ENCODE data around the gene SCAMP2. TPM values are rescaled to one million over a fixed set of nuclear protein-coding genes. Genes with fewer than 3 reads are reported as not detected.

The SCAMP2 gene
- total RNA-seq, 1 experiment from 2014 or later = 38.0 TPM

GRCh38 chr15:74839526-74840395 is 33.4 kb downstream of the SCAMP2 start:
- POLR2A ChIA-PET = interaction anchor here (1.1 kb wide), 1 partner anchor 80 kb away, joined by 3 read pairs; no protein-coding TSS in a partner anchor
- Mint-ChIP-seq H3K4me1 (peaks cover 26% of the 10 kb centered on the region), H3K36me3 (peaks cover 3% of the 10 kb centered on the region), H3K27ac (peak overlapping the region; percentile 19; the same call in 1 of the 2 replicates), H3K27me3 (ENCODE audit: low read depth) (no peaks in the 10 kb centered on the region), H3K9me3 (no peaks in the 10 kb centered on the region), H3K4me3 (no peak overlapping the region)
- TF ChIP-seq FOXP1 (CRISPR knock-in tag; IDR thresholded peaks at IDR 0.05; ENCODE audit: borderline replicate concordance) (0 out of 2 replicates have a peak, but pooled peaks have one; percentile 16), ZSCAN18 (CRISPR knock-in tag; IDR thresholded peaks at IDR 0.05) (no peak), MLX (CRISPR knock-in tag; IDR thresholded peaks at IDR 0.05) (no peak)
- ATAC-seq (no peak; the same call in 1 of the 2 replicates), DNase-seq (ENCODE audit: low spot score) (peak; percentile 56)
- CTCF ChIA-PET = interaction anchor here (0.9 to 5.1 kb wide), 10 partner anchors 14 to 208 kb away, joined by 3 to 34 read pairs (median 4); partner anchors contain the start of gene CPLX3

- Mint-ChIP-seq H3K4me3 (no peak overlapping the region), H3K27ac (no peak overlapping the region), H3K27me3 (ENCODE audit: low read depth) (no peaks in the 10 kb centered on the region), H3K36me3 (peaks cover 3% of the 10 kb centered on the region), H3K9me3 (no peaks in the 10 kb centered on the region), H3K4me1 (peaks cover 26% of the 10 kb centered on the region)
- no peak for ATAC-seq
- DNase-seq (ENCODE audit: low spot score) = no peak
- ChIA-PET POLR2A (no interaction called here), CTCF (interaction anchor here (1.6 to 5.1 kb wide), 4 partner anchors 13 to 67 kb away, joined by 5 to 34 read pairs (median 16); partner anchors contain the start of genes CPLX3 and MPI)
- TF ChIP-seq RORB (CRISPR knock-in tag; IDR thresholded peaks at IDR 0.05) (no peak), NFATC4 (CRISPR knock-in tag; IDR thresholded peaks at IDR 0.05) (no peak)
Observed at GRCh38 chr15:74838746-74839525, 34.2 kb downstream of the SCAMP2 start.

- Mint-ChIP-seq H3K4me3 (no peak overlapping the region), H3K27me3 (ENCODE audit: low read depth) (no peaks in the 10 kb centered on the region), H3K9me3 (no peaks in the 10 kb centered on the region), H3K36me3 (peaks cover 3% of the 10 kb centered on the region), H3K27ac (no peak overlapping the region), H3K4me1 (peaks cover 23% of the 10 kb centered on the region)
- ChIA-PET POLR2A (interaction anchor here (0.8 kb wide), 1 partner anchor 59 kb away, joined by 3 read pairs; no protein-coding TSS in a partner anchor), CTCF (interaction anchor here (1.2 to 4.4 kb wide), 3 partner anchors 12 to 63 kb away, joined by 3 to 26 read pairs (median 5); partner anchors contain the start of genes CPLX3 and MPI)
- ATAC-seq (no peak), DNase-seq (ENCODE audit: low spot score) (no peak)
- TF ChIP-seq AFF4 (CRISPR knock-in tag; IDR thresholded peaks at IDR 0.05; ENCODE audit: borderline replicate concordance) (no peak), RORB (CRISPR knock-in tag; IDR thresholded peaks at IDR 0.05) (no peak), SP1 (CRISPR knock-in tag; conservative IDR thresholded peaks at IDR 0.05) (no peak), PRRX2 (CRISPR knock-in tag; IDR thresholded peaks at IDR 0.05) (no peak), EMX1 (CRISPR knock-in tag; IDR thresholded peaks at IDR 0.05) (no peak), ATF3 (CRISPR knock-in tag; conservative IDR thresholded peaks at IDR 0.05) (no peak), STAT6 (CRISPR knock-in tag; conservative IDR thresholded peaks at IDR 0.05; ENCODE audit: low read depth) (no peak), NFYB (CRISPR knock-in tag; conservative IDR thresholded peaks at IDR 0.05; ENCODE audit: low read depth) (no peak), JUN (CRISPR knock-in tag; IDR thresholded peaks at IDR 0.05) (no peak), ZNF396 (CRISPR knock-in tag; IDR thresholded peaks at IDR 0.05; ENCODE audit: borderline replicate concordance) (no peak), IRF1 (CRISPR knock-in tag; IDR thresholded peaks at IDR 0.05) (no peak), ZNF219 (CRISPR knock-in tag; IDR thresholded peaks at IDR 0.05; ENCODE audit: borderline replicate concordance) (no peak), ZBTB43 (CRISPR knock-in tag; IDR thresholded peaks at IDR 0.05) (no peak)
Observed at GRCh38 chr15:74838137-74838516, 35.0 kb downstream of the SCAMP2 start.

All from WTC11 (cell line).